ENCODE data around the gene C1orf232. TPM values are rescaled to one million over a fixed set of nuclear protein-coding genes. Genes with fewer than 3 reads are reported as not detected.

The C1orf232 gene
- total and polyA plus RNA-seq, 2 experiments from 2014 or later: not detected

DNA sequence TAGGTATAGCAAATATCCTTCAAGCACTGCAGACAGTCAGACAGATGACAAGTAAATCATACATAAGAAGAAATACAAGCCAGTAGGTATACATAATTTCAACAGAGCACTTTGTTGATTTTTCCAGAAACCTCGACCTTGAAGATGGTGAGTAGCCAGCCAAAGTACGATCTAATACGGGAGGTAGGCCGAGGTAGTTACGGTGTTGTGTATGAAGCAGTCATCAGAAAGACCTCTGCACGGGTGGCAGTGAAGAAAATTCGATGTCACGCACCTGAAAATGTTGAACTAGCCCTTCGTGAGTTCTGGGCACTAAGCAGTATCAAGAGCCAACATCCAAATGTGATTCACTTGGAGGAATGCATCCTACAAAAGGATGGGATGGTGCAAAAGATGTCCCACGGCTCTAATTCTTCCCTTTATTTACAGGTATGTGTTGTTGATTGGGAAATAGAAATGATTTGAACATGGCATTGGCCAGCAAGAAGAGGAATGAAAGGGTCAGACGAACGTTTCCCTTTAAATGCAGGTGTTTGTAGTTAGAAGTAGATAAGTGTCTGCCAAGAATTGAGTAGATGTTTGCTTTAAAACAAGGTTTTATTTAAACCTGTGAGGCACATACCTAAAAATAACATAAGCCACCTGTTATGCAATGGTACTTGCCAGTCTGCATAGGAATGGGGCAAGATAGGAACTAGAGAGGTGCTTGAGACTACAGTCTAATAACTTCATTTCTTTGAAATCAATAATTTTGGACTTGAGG, 54.4 kb downstream of the C1orf232 start:
- peaks cover 17% of the 10 kb centered on the region for H3K4me1 ChIP-seq (ENCODE audit: insufficient read depth)
- H3K27ac ChIP-seq (ENCODE audit: low read depth): no peak overlapping the region
- H3K27ac Mint-ChIP-seq: no peak overlapping the region
- H3K9me3 Mint-ChIP-seq: no peaks in the 10 kb centered on the region; the same call in 2 of the 3 replicates
- H3F3A ChIP-seq (replicated peaks; ENCODE audit: low read depth): 0 out of 2 replicates have a peak, but pooled peaks cover 4% of the 10 kb centered on the region
- peaks cover 13% of the 10 kb centered on the region for H3K36me3 Mint-ChIP-seq (ENCODE audit: low read depth)
- no peaks in the 10 kb centered on the region; the same call in 1 of the 2 replicates for H3K36me3 ChIP-seq (ENCODE audit: insufficient read depth)
- H3K4me1 Mint-ChIP-seq: peaks cover 18% of the 10 kb centered on the region
- H3K4me2 ChIP-seq: no peak overlapping the region
- H4K20me1 ChIP-seq (replicated peaks; ENCODE audit: insufficient read depth): peaks cover 7% of the 10 kb centered on the region; the same call in 1 of the 2 replicates
- TF ChIP-seq, protein P1, sequence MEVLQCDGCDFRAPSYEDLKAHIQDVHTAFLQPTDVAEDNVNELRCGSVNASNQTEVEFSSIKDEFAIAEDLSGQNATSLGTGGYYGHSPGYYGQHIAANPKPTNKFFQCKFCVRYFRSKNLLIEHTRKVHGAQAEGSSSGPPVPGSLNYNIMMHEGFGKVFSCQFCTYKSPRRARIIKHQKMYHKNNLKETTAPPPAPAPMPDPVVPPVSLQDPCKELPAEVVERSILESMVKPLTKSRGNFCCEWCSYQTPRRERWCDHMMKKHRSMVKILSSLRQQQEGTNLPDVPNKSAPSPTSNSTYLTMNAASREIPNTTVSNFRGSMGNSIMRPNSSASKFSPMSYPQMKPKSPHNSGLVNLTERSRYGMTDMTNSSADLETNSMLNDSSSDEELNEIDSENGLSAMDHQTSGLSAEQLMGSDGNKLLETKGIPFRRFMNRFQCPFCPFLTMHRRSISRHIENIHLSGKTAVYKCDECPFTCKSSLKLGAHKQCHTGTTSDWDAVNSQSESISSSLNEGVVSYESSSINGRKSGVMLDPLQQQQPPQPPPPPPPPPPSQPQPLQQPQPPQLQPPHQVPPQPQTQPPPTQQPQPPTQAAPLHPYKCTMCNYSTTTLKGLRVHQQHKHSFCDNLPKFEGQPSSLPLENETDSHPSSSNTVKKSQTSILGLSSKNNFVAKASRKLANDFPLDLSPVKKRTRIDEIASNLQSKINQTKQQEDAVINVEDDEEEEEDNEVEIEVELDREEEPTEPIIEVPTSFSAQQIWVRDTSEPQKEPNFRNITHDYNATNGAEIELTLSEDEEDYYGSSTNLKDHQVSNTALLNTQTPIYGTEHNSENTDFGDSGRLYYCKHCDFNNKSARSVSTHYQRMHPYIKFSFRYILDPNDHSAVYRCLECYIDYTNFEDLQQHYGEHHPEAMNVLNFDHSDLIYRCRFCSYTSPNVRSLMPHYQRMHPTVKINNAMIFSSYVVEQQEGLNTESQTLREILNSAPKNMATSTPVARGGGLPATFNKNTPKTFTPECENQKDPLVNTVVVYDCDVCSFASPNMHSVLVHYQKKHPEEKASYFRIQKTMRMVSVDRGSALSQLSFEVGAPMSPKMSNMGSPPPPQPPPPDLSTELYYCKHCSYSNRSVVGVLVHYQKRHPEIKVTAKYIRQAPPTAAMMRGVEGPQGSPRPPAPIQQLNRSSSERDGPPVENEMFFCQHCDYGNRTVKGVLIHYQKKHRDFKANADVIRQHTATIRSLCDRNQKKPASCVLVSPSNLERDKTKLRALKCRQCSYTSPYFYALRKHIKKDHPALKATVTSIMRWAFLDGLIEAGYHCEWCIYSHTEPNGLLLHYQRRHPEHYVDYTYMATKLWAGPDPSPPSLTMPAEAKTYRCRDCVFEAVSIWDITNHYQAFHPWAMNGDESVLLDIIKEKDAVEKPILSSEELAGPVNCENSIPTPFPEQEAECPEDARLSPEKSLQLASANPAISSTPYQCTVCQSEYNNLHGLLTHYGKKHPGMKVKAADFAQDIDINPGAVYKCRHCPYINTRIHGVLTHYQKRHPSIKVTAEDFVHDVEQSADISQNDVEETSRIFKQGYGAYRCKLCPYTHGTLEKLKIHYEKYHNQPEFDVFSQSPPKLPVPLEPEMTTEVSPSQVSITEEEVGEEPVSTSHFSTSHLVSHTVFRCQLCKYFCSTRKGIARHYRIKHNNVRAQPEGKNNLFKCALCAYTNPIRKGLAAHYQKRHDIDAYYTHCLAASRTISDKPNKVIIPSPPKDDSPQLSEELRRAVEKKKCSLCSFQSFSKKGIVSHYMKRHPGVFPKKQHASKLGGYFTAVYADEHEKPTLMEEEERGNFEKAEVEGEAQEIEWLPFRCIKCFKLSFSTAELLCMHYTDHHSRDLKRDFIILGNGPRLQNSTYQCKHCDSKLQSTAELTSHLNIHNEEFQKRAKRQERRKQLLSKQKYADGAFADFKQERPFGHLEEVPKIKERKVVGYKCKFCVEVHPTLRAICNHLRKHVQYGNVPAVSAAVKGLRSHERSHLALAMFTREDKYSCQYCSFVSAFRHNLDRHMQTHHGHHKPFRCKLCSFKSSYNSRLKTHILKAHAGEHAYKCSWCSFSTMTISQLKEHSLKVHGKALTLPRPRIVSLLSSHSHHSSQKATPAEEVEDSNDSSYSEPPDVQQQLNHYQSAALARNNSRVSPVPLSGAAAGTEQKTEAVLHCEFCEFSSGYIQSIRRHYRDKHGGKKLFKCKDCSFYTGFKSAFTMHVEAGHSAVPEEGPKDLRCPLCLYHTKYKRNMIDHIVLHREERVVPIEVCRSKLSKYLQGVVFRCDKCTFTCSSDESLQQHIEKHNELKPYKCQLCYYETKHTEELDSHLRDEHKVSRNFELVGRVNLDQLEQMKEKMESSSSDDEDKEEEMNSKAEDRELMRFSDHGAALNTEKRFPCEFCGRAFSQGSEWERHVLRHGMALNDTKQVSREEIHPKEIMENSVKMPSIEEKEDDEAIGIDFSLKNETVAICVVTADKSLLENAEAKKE (CRISPR knock-in tag; IDR thresholded peaks at IDR 0.05): no peak
- peaks cover 13% of the 10 kb centered on the region for H3K27me3 ChIP-seq (ENCODE audit: insufficient read depth)
- no peak overlapping the region for H3K4me3 Mint-ChIP-seq
- peaks cover 9% of the 10 kb centered on the region for H3K27me3 Mint-ChIP-seq (ENCODE audit: insufficient read depth, low read depth, poor library complexity)
- H3K4me3 ChIP-seq: no peak overlapping the region
- ATAC-seq (no peak), DNase-seq (ENCODE audit: low spot score) (no peak)
- H3K9me2 ChIP-seq (ENCODE audit: insufficient read depth): no peaks in the 10 kb centered on the region
- H3K79me2 ChIP-seq (replicated peaks; ENCODE audit: insufficient read depth): no peaks in the 10 kb centered on the region; the same call in 1 of the 2 replicates
- H2AFZ ChIP-seq: no peak overlapping the region

Other genes with a start within 250 kb of the C1orf232 start
- gene PAFAH2, start 170.9 kb downstream of the C1orf232 start, total RNA-seq (2014; rRNA removed; shearing (Covaris generic)): 7.7 and 10.3 TPM in 2 replicates
- 5.7 TPM in 2 replicates for gene PAFAH2, start 170.9 kb downstream of the C1orf232 start, polyA plus RNA-seq (2016; fragmentation: Nextera tagmentation; extraction: Ambion mirVana)
- 0.35 and 1.2 TPM in 2 replicates for gene EXTL1, start 147.2 kb downstream of the C1orf232 start, total RNA-seq (2014; rRNA removed; shearing (Covaris generic))
- 0.21 and 0.37 TPM in 2 replicates for gene EXTL1, start 147.2 kb downstream of the C1orf232 start, polyA plus RNA-seq (2016; fragmentation: Nextera tagmentation; extraction: Ambion mirVana)
- 0.07 TPM in 1 of 2 replicates, not detected in the other for gene SLC30A2, start 122.8 kb downstream of the C1orf232 start, total RNA-seq (2014; rRNA removed; shearing (Covaris generic))
- not detected in 2 replicates for gene SLC30A2, start 122.8 kb downstream of the C1orf232 start, polyA plus RNA-seq (2016; fragmentation: Nextera tagmentation; extraction: Ambion mirVana)
- 0.17 TPM in 1 of 2 replicates, not detected in the other for gene TRIM63, start 101.3 kb downstream of the C1orf232 start, total RNA-seq (2014; rRNA removed; shearing (Covaris generic))
- not detected in 2 replicates for gene TRIM63, start 101.3 kb downstream of the C1orf232 start, polyA plus RNA-seq (2016; fragmentation: Nextera tagmentation; extraction: Ambion mirVana)
- gene PDIK1L, start 57.1 kb downstream of the C1orf232 start, total RNA-seq (2014; rRNA removed; shearing (Covaris generic)): 3.0 and 4.3 TPM in 2 replicates
- gene PDIK1L, start 57.1 kb downstream of the C1orf232 start, polyA plus RNA-seq (2016; fragmentation: Nextera tagmentation; extraction: Ambion mirVana): 1.2 and 1.6 TPM in 2 replicates
- gene FAM110D, start 9.9 kb downstream of the C1orf232 start, total RNA-seq (2014; rRNA removed; shearing (Covaris generic)): 0.08 and 0.24 TPM in 2 replicates
- gene FAM110D, start 9.9 kb downstream of the C1orf232 start, polyA plus RNA-seq (2016; fragmentation: Nextera tagmentation; extraction: Ambion mirVana): 0.39 and 0.45 TPM in 2 replicates
- gene ZNF593, start 945 bp upstream of the C1orf232 start, total RNA-seq (2014; rRNA removed; shearing (Covaris generic)): 26.2 and 32.6 TPM in 2 replicates
- gene ZNF593, start 945 bp upstream of the C1orf232 start, polyA plus RNA-seq (2016; fragmentation: Nextera tagmentation; extraction: Ambion mirVana): 108 and 115 TPM in 2 replicates
- gene ZNF593OS, start 2.9 kb upstream of the C1orf232 start, total RNA-seq (2014; rRNA removed; shearing (Covaris generic)): not detected in 2 replicates
- 0.68 and 1.1 TPM in 2 replicates for gene ZNF593OS, start 2.9 kb upstream of the C1orf232 start, polyA plus RNA-seq (2016; fragmentation: Nextera tagmentation; extraction: Ambion mirVana)
- 11.3 and 12.5 TPM in 2 replicates for gene CNKSR1, start 8.5 kb upstream of the C1orf232 start, total RNA-seq (2014; rRNA removed; shearing (Covaris generic))
- gene CNKSR1, start 8.5 kb upstream of the C1orf232 start, polyA plus RNA-seq (2016; fragmentation: Nextera tagmentation; extraction: Ambion mirVana): 9.7 and 9.8 TPM in 2 replicates
- not detected in 2 replicates for gene CATSPER4, start 21.6 kb upstream of the C1orf232 start, total RNA-seq (2014; rRNA removed; shearing (Covaris generic))
- 0.31 and 0.35 TPM in 2 replicates for gene CATSPER4, start 21.6 kb upstream of the C1orf232 start, polyA plus RNA-seq (2016; fragmentation: Nextera tagmentation; extraction: Ambion mirVana)
- gene CEP85, start 65.2 kb upstream of the C1orf232 start, total RNA-seq (2014; rRNA removed; shearing (Covaris generic)): 26.1 and 36.8 TPM in 2 replicates
- 11.6 and 12.8 TPM in 2 replicates for gene CEP85, start 65.2 kb upstream of the C1orf232 start, polyA plus RNA-seq (2016; fragmentation: Nextera tagmentation; extraction: Ambion mirVana)
- 28.9 and 30.9 TPM in 2 replicates for gene SH3BGRL3, start 111.1 kb upstream of the C1orf232 start, total RNA-seq (2014; rRNA removed; shearing (Covaris generic))
- 370 and 378 TPM in 2 replicates for gene SH3BGRL3, start 111.1 kb upstream of the C1orf232 start, polyA plus RNA-seq (2016; fragmentation: Nextera tagmentation; extraction: Ambion mirVana)
- gene UBXN11, start 137.7 kb upstream of the C1orf232 start, total RNA-seq (2014; rRNA removed; shearing (Covaris generic)): 8.0 and 9.4 TPM in 2 replicates
- 7.3 and 8.3 TPM in 2 replicates for gene UBXN11, start 137.7 kb upstream of the C1orf232 start, polyA plus RNA-seq (2016; fragmentation: Nextera tagmentation; extraction: Ambion mirVana)
- not detected in 2 replicates for gene CD52, start 149.0 kb upstream of the C1orf232 start, total RNA-seq (2014; rRNA removed; shearing (Covaris generic))
- 7.3 and 9.6 TPM in 2 replicates for gene CD52, start 149.0 kb upstream of the C1orf232 start, polyA plus RNA-seq (2016; fragmentation: Nextera tagmentation; extraction: Ambion mirVana)
- gene CRYBG2, start 185.2 kb upstream of the C1orf232 start, total RNA-seq (2014; rRNA removed; shearing (Covaris generic)): 10.0 and 18.4 TPM in 2 replicates
- gene CRYBG2, start 185.2 kb upstream of the C1orf232 start, polyA plus RNA-seq (2016; fragmentation: Nextera tagmentation; extraction: Ambion mirVana): 17.6 and 19.4 TPM in 2 replicates
- not detected in 2 replicates for gene ZNF683, start 203.8 kb upstream of the C1orf232 start, total RNA-seq (2014; rRNA removed; shearing (Covaris generic))
- gene ZNF683, start 203.8 kb upstream of the C1orf232 start, polyA plus RNA-seq (2016; fragmentation: Nextera tagmentation; extraction: Ambion mirVana): not detected in 2 replicates
- 1,538 and 1,571 TPM in 2 replicates for gene LIN28A, start 241.9 kb upstream of the C1orf232 start, total RNA-seq (2014; rRNA removed; shearing (Covaris generic))
- gene LIN28A, start 241.9 kb upstream of the C1orf232 start, polyA plus RNA-seq (2016; fragmentation: Nextera tagmentation; extraction: Ambion mirVana): 604 and 648 TPM in 2 replicates